Breast epithelium (tissue), 3 donors: Measurements from ENCODE around the gene UGT1A7.

Experiments
- POLR2A ChIP-seq: fragments of 450-650 bp; IDR thresholded peaks from one replicate; pipeline ENCODE4 v1.6.1; 2016; ENCODE audit warnings: antibody characterized with exemption, mild to moderate bottlenecking, moderate library complexity
- POLR2AphosphoS5 ChIP-seq, 3 donors: sonication (generic); formaldehyde crosslinking; IDR thresholded peaks; one replicate each; pipeline ENCODE4 v1.6.1; 2017; ENCODE audit warnings: antibody characterized with exemption in 3 of 3
- TF ChIP-seq, protein P1 (sequence below), 3 donors: fragments of 450-650 bp; IDR thresholded peaks; one replicate each; pipeline ENCODE4 v1.5.1; 2016 to 2017; ENCODE audit warnings: antibody characterized with exemption in 3 of 3, mild to moderate bottlenecking in 3 of 3, moderate library complexity in 3 of 3

DNA sequence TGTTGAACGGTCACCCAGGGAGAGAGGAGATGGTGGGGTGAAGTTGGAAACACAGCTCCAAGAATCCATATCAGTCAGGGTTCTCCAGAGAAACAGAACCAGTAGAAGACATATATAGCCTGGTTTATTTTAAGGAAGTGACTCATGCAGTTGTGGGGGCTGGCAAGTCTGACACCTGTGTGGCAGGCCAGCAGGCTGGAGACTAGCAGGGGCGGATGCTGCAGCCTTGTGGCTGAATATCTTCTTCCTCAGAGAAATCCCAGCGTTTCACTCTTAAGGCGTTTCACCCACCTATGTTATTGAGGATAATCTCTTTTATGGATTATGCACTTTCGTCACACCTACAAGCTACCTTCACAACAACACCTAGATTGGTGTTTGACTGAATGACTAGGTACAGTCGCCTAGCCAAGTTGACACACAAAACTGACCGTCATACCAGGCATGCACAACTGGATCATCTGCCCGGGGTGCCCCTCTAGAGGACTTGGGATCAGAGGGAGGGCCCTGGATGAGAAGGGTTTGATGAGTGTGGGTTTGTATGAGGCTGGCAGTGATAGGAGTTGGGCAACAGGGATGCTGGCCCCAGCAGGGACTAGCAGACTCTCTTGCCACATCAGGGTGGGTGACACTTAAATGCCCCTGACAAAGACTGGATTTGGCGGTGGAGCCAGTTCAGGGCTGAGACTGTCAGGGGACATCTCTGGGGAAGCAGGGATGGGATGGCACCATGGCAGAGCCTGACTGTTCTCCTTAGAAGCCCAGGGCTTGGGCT, 119.8 kb downstream of the UGT1A7 start:
- TF ChIP-seq, protein P1, sequence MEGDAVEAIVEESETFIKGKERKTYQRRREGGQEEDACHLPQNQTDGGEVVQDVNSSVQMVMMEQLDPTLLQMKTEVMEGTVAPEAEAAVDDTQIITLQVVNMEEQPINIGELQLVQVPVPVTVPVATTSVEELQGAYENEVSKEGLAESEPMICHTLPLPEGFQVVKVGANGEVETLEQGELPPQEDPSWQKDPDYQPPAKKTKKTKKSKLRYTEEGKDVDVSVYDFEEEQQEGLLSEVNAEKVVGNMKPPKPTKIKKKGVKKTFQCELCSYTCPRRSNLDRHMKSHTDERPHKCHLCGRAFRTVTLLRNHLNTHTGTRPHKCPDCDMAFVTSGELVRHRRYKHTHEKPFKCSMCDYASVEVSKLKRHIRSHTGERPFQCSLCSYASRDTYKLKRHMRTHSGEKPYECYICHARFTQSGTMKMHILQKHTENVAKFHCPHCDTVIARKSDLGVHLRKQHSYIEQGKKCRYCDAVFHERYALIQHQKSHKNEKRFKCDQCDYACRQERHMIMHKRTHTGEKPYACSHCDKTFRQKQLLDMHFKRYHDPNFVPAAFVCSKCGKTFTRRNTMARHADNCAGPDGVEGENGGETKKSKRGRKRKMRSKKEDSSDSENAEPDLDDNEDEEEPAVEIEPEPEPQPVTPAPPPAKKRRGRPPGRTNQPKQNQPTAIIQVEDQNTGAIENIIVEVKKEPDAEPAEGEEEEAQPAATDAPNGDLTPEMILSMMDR (IDR thresholded peaks at IDR 0.05) = no peak
- no peak for TF ChIP-seq POLR2A
- TF ChIP-seq POLR2AphosphoS5 (IDR thresholded peaks at IDR 0.05) = no peak
